Astrocyte of the cerebellum (primary cell): ENCODE data around the gene TMEM108.

ENCODE experiments used
- DNase-seq: peaks from one replicate; pipeline ENCODE4 v3.0.0-alpha.2; 2011; ENCODE audit warnings: low read depth
- H3K4me3 ChIP-seq: 2 replicates; pipeline ENCODE4 v1.5.1; 2011; ENCODE audit warnings: mild to moderate bottlenecking, low read depth, low read length, moderate library complexity
- in situ Hi-C: cut with HindIII; loops from 2 replicates; pipeline ENCODE4 v1.10.0; 2017; ENCODE audit warnings: low sequenced_read_pairs
- TF ChIP-seq, protein P1 (sequence below): IDR thresholded peaks from 2 replicates; pipeline ENCODE4 v1.5.1; 2012; ENCODE audit warnings: low read length, low read depth, moderate library complexity, mild to moderate bottlenecking; ENCODE audit errors: missing control alignments

Gene TMEM108

DNA sequence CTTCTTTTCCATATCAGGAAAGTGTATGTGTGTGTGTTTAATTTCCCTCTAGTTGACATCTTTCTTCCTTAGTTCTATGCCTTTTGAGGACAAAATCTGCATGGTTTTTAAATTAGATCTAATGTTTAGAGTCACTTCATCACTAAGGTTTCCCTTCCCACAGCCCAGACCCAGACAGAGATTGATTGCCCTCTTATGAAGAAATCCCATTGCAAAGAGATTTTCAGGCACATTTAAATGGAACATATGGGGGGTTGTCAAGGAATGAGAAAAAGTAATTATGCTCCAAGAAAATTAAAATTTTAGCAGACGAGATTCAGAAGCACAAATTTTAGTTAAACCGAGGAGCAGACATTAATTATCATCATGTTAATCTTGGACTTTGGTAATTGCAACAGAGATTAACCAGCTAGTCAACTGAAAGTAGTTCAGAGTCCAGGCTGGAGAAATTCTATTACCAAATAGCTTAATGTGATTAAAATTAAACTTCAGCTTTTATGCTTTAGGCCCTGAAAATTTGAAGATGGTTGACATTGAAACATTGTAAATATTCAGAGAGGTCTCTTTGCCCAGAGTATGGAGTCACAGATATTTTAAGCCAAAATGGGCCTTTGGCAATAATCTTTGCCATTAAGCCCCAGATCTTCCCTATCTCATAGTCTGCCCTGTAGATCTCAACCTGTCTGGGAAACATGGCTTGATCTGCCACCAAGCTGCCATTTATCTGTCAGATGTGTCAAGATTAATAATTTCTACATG, 143.4 kb downstream of the TMEM108 start:
- in situ Hi-C loops = no loop called here
- TF ChIP-seq, protein P1, sequence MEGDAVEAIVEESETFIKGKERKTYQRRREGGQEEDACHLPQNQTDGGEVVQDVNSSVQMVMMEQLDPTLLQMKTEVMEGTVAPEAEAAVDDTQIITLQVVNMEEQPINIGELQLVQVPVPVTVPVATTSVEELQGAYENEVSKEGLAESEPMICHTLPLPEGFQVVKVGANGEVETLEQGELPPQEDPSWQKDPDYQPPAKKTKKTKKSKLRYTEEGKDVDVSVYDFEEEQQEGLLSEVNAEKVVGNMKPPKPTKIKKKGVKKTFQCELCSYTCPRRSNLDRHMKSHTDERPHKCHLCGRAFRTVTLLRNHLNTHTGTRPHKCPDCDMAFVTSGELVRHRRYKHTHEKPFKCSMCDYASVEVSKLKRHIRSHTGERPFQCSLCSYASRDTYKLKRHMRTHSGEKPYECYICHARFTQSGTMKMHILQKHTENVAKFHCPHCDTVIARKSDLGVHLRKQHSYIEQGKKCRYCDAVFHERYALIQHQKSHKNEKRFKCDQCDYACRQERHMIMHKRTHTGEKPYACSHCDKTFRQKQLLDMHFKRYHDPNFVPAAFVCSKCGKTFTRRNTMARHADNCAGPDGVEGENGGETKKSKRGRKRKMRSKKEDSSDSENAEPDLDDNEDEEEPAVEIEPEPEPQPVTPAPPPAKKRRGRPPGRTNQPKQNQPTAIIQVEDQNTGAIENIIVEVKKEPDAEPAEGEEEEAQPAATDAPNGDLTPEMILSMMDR = no peak
- H3K4me3 ChIP-seq = no peak overlapping the region
- no peak for DNase-seq

DNA sequence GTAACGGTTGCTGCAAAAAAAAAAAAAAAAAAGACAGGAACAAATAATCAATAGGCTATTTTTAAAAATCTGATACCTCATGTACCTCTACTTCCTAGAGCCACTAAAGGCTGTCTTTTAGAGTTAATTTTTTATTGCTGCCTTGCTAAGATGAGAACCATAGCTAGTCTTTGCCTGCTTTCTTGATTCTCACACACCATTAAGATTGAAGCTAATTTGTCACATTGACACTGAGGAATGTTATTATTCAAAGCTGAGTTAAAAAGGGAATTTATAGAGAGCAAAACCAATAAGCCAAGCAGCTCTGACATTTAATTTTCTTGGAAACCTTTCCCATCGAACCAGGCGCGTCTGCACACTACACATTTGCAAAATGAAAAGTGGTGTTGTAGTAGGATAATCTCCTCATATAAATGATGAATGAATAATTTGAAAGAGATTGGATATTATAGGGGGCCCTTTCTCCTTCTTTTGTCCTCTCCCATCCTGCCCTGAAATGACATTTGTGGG, 149.7 kb downstream of the TMEM108 start:
- in situ Hi-C loops = no loop called here
- DNase-seq = no peak
- no peak overlapping the region for H3K4me3 ChIP-seq
- TF ChIP-seq, protein P1 = no peak

DNA sequence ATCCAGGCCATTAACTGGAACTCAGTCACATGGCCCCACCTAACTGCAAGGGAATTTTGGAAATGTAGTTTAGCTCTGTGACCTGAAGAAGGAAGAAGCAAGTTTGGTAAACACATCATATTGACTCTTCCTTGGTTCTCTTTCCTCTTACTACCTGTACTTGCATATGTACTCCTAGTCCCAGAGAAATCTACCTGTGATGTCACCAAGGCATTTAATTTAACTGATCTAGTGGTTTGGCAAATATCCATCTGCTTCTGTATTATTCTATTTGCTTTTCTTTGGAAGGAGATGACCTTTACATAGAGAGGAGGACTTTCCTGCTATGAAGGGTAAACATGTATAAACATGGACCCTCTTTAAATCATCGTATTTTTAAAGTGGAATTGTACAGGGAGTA, 150.8 kb downstream of the TMEM108 start:
- TF ChIP-seq, protein P1 = no peak
- DNase-seq = no peak
- in situ Hi-C loops = no loop called here
- H3K4me3 ChIP-seq = no peak overlapping the region

DNA sequence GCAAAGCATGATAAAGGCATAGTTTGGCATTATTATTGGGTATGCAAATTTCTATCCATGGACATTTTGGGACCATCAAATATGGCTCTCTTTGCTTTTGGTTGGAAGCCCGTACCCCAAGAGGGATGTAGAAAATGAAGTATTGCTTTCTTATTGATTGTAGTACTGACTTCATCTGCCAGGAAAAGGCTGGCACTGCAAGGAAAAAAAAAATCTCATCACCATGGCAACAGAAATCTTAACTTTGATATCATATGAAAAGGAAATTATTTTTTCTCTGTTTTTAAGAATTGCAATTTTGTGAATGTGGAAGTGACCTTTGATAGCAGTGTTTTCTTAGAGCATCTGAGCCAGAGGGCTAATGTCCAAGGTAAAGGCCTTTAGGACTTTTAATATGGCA, 151.7 kb downstream of the TMEM108 start:
- TF ChIP-seq, protein P1 = no peak
- in situ Hi-C loops = no loop called here
- H3K4me3 ChIP-seq = no peak overlapping the region
- no peak for DNase-seq

DNA sequence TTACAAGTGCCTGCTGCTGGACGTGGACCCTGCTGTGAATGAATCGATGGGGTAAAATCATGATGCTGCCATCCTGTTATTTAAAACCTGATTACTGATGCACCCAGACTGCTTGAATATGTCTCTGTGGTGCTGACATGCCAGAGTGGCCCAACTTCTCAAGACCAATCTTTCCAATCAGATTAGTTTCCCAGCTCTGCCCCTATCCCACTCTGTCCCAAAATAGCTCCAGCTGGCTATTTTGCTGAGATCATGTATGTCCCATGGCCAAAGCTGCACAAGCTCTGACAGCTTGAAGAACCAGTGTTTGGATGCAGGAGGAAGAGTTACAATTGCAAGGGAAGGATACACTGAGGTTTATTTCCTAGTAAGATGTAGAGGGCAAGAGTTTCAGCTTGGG, 153.6 kb downstream of the TMEM108 start:
- in situ Hi-C loops = no loop called here
- H3K4me3 ChIP-seq = no peak overlapping the region
- TF ChIP-seq, protein P1 = no peak
- no peak for DNase-seq

DNA sequence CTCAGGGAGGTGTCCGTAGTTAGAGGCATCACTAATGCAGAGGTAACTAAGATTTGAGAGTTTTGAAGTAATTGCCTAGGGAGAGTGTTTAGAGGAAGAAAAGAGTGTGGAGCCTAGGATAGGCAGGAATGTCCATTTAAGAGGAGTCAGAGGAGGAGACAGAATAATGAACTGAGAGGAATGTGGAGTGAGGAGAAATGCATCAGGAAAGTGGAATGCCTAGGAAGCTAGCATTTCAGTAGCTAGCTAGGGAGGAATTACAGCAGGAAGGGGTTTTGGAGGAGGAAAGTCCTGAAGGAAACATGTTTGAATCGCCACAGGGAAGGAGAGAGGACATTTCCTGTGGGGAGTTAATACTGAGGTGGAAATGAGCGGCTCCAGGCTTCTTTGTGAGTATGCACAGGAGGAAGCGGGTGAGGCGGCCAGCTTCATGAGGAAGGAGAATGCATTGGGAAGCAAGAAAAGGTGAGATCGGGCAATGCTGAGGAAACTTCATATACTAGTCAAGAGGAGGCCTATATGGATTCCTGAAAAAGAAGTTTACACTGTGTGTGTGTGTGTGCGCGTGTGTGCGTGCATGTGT, 154.3 kb downstream of the TMEM108 start:
- TF ChIP-seq, protein P1 = no peak
- no peak for DNase-seq
- no peak overlapping the region for H3K4me3 ChIP-seq
- in situ Hi-C loops = no loop called here
